Caco-2 (cell line): Measurements from ENCODE around the gene DCAF4. TPM values are rescaled to one million over a fixed set of nuclear protein-coding genes. Genes with fewer than 3 reads are reported as not detected.

Experiments
- BruUV-seq: library from RNA; stranded (reverse); fragments of 400-500 nt; replicated peaks from 2 replicates; lab custom pipeline; 2021; lab: Mats Ljungman, UMichigan
- CTCF ChIA-PET: fragments of 300-600 bp; sonication (Branson Sonifier 250); formaldehyde crosslinking; loops from one replicate; lab custom pipeline; 2022; ENCODE audit warnings: antibody characterized with exemption; lab: Charles Lee
- POLR2A ChIA-PET: fragments of 300-600 bp; sonication (Branson Sonifier 250); formaldehyde crosslinking; loops from one replicate; lab custom pipeline; 2022; ENCODE audit warnings: antibody characterized with exemption; lab: Charles Lee
- DNase-seq, 2 experiments: peaks; one replicate each; pipeline versions ENCODE4 v3.0.0 to v3.0.0-alpha.2; 2020 to 2022
- H3K27me3 ChIP-seq: replicated peaks from 2 replicates; pipeline ENCODE4 v1.6.0; 2011; ENCODE audit warnings: low read length; ENCODE audit not compliant: control insufficient read depth, insufficient read depth
- H3K36me3 ChIP-seq: 2 replicates; pipeline ENCODE4 v1.5.1; 2011; ENCODE audit warnings: low read length; ENCODE audit not compliant: control insufficient read depth, insufficient read depth
- H3K4me1 ChIP-seq: fragments of 250-450 bp; sonication (Bioruptor Pico); 2 replicates; pipeline ENCODE4 v1.5.1; 2020; ENCODE audit warnings: mild to moderate bottlenecking
- H3K4me3 ChIP-seq: 2 replicates; pipeline ENCODE4 v1.5.1; 2011; ENCODE audit warnings: low read depth, mild to moderate bottlenecking, control low read depth, low read length
- H3K9me3 ChIP-seq: fragments of 250-450 bp; sonication (Bioruptor Pico); 2 replicates; pipeline ENCODE4 v1.5.1; 2020; ENCODE audit warnings: mild to moderate bottlenecking, moderate library complexity
- H3K27ac Mint-ChIP-seq: one replicate; pipeline ENCODE4 v1.8.0; 2022; ENCODE audit warnings: mixed read lengths; ENCODE audit not compliant: unreplicated experiment
- H3K27me3 Mint-ChIP-seq: one replicate; pipeline ENCODE4 v1.8.0; 2022; ENCODE audit warnings: mixed read lengths; ENCODE audit not compliant: insufficient read depth, unreplicated experiment
- H3K36me3 Mint-ChIP-seq: one replicate; pipeline ENCODE4 v1.8.0; 2022; ENCODE audit warnings: mild to moderate bottlenecking, mixed read lengths; ENCODE audit not compliant: insufficient read depth, unreplicated experiment
- H3K4me1 Mint-ChIP-seq: one replicate; pipeline ENCODE4 v1.8.0; 2022; ENCODE audit warnings: low read depth, mixed read lengths; ENCODE audit not compliant: unreplicated experiment
- H3K4me3 Mint-ChIP-seq: one replicate; pipeline ENCODE4 v1.8.0; 2022; ENCODE audit warnings: mild to moderate bottlenecking, moderate library complexity, mixed read lengths; ENCODE audit not compliant: unreplicated experiment
- H3K9me3 Mint-ChIP-seq: one replicate; pipeline ENCODE4 v1.8.0; 2022; ENCODE audit warnings: mixed read lengths; ENCODE audit not compliant: unreplicated experiment
- CTCF ChIP-seq, 2 experiments: fragments of 200-600 bp in 1 of 2; IDR thresholded peaks; 1 replicate in 1 of 2; 2 replicates in 1 of 2; pipeline versions ENCODE4 v1.5.1 to v1.8.0; 2011 to 2022; ENCODE audit warnings: antibody characterized with exemption in 1 of 2, control low read depth in 1 of 2, inconsistent platforms in 1 of 2, low read depth in 1 of 2, low read length in 1 of 2, mild to moderate bottlenecking in 1 of 2, moderate library complexity in 1 of 2; ENCODE audit not compliant: insufficient read depth in 1 of 2, severe bottlenecking in 1 of 2, unreplicated experiment in 1 of 2
- intact Hi-C: fragments of 100-400 bp; cut with micrococcal nuclease; formaldehyde crosslinking; loops from one replicate; pipeline ENCODE4 v1.10.0; 2022; ENCODE audit not compliant: unreplicated experiment
- total RNA-seq: library from RNA; stranded (reverse); gene quantifications from 2 replicates; pipeline ENCODE4 v1.2.3, GENCODE V29; 2022

DCAF4 gene
- total RNA-seq, 1 experiment from 2014 or later, result 21.1 TPM

- no peak overlapping the region for H3K27ac Mint-ChIP-seq
- POLR2A ChIA-PET, result no interaction called here
- BruUV-seq, result no TSS peak
- H3K4me1 Mint-ChIP-seq, result no peaks in the 10 kb centered on the region
- H3K27me3 Mint-ChIP-seq, result no peaks in the 10 kb centered on the region
- CTCF ChIA-PET, result no interaction called here
- H3K4me3 Mint-ChIP-seq, result no peak overlapping the region
- intact Hi-C loops, result no loop called here
- no peaks in the 10 kb centered on the region for H3K4me1 ChIP-seq
- peaks cover 6% of the 10 kb centered on the region for H3K36me3 Mint-ChIP-seq
- no peaks in the 10 kb centered on the region for H3K9me3 Mint-ChIP-seq
- H3K4me3 ChIP-seq, result no peak overlapping the region
- DNase-seq, result no peak
- TF ChIP-seq CTCF (IDR thresholded peaks at IDR 0.05; ENCODE audit: insufficient read depth in 1 of 2, low read depth in 1 of 2, low read length in 1 of 2, severe bottlenecking in 1 of 2, unreplicated experiment in 1 of 2), result no peak
- H3K27me3 ChIP-seq, result no peaks in the 10 kb centered on the region
- H3K9me3 ChIP-seq, result no peaks in the 10 kb centered on the region
- no peaks in the 10 kb centered on the region; the same call in 1 of the 2 replicates for H3K36me3 ChIP-seq
These were observed 43.9 kb downstream of the DCAF4 start for GRCh38 chr14:72970058-72970630.

GRCh38 chr14:72970824-72971434, 44.7 kb downstream of the DCAF4 start:
- no peaks in the 10 kb centered on the region for H3K9me3 Mint-ChIP-seq
- no TSS peak for BruUV-seq
- H3K4me1 ChIP-seq, result no peaks in the 10 kb centered on the region
- intact Hi-C loops, result no loop called here
- no peaks in the 10 kb centered on the region for H3K4me1 Mint-ChIP-seq
- H3K4me3 ChIP-seq, result no peak overlapping the region
- no peaks in the 10 kb centered on the region; the same call in 1 of the 2 replicates for H3K36me3 ChIP-seq
- no peaks in the 10 kb centered on the region for H3K27me3 Mint-ChIP-seq
- TF ChIP-seq CTCF (IDR thresholded peaks at IDR 0.05; ENCODE audit: insufficient read depth in 1 of 2, low read depth in 1 of 2, low read length in 1 of 2, severe bottlenecking in 1 of 2, unreplicated experiment in 1 of 2), result no peak
- ChIA-PET CTCF (no interaction called here), POLR2A (no interaction called here)
- no peaks in the 10 kb centered on the region for H3K9me3 ChIP-seq
- no peaks in the 10 kb centered on the region for H3K27me3 ChIP-seq
- no peak overlapping the region for H3K4me3 Mint-ChIP-seq
- no peak overlapping the region for H3K27ac Mint-ChIP-seq
- DNase-seq, result no peak
- H3K36me3 Mint-ChIP-seq, result peaks cover 6% of the 10 kb centered on the region

GRCh38 chr14:72974661-72975060, 48.4 kb downstream of the DCAF4 start:
- H3K4me3 ChIP-seq, result no peak overlapping the region
- Mint-ChIP-seq H3K36me3 (peaks cover 7% of the 10 kb centered on the region), H3K9me3 (no peaks in the 10 kb centered on the region), H3K4me1 (no peaks in the 10 kb centered on the region), H3K4me3 (no peak overlapping the region), H3K27me3 (no peaks in the 10 kb centered on the region), H3K27ac (no peak overlapping the region)
- POLR2A ChIA-PET, result no interaction called here
- H3K36me3 ChIP-seq, result no peaks in the 10 kb centered on the region; the same call in 1 of the 2 replicates
- no peaks in the 10 kb centered on the region for H3K4me1 ChIP-seq
- no peaks in the 10 kb centered on the region for H3K9me3 ChIP-seq
- CTCF ChIA-PET, result no interaction called here
- no peaks in the 10 kb centered on the region for H3K27me3 ChIP-seq
- no peak for TF ChIP-seq CTCF (IDR thresholded peaks at IDR 0.05; ENCODE audit: insufficient read depth in 1 of 2, low read depth in 1 of 2, low read length in 1 of 2, severe bottlenecking in 1 of 2, unreplicated experiment in 1 of 2)
- no peak for DNase-seq
- intact Hi-C loops, result no loop called here
- BruUV-seq, result no TSS peak
